HG02678 (cell line): ENCODE data around the gene RAPGEF4.
"Not testable (repeated sequence)": the region's sequence is repeated elsewhere in the genome, so short reads cannot be mapped to it uniquely, and the experiment has no call there.

Source experiments
- ATAC-seq: cut with Tn5 transposase; IDR thresholded peaks from one replicate; pipeline ENCODE4 v1.9.1; 2021; ENCODE audit warnings: mild to moderate bottlenecking, moderate library complexity; ENCODE audit not compliant: unreplicated experiment

RAPGEF4 gene

DNA sequence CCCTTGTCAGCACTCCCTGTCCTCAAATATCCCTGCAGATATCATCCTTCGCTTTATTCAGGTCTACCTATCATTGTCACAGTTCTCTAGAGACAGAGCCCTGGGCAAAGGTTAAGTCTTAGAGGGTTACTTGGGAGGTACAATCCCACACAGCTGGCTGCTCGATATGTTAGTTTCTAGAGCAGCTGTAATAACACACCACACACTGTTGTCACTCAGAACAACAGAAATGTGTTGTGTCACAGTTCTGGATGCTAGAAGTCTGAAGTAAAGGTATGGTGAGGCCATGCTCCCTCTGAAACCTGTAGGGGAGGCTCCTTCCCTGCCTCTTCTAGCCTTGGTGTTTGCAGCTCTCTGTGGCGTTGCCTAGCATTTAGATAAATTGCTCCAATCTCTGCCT is 9.9 kb upstream of the RAPGEF4 start:
- ATAC-seq, result no peak

DNA sequence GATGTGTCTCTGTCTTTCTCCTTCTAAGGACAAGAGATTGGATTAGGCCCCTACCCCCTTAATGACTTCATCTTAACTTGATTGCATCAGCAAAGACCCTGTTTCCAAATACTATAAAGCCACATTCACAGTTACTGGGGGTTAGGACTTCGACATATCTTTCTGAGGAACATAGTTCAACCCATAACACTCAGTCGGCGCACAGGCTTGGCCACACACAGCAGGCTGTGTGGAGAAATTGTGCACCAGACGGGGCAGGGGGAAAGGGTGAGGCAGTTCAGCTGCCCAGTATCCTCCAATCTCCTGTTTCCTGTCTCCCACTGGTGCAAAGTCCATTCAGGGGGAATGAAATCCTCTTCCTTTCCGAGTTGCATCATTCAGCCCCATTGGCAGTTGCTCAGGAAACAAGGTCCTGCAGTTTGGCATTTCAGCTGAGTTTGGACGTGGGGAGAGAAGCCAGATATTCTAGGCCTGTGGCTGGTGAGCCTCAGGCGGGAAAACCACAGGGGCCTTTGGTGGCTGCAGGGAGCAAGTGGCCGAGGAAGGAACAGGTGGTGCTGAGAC is 9.4 kb upstream of the RAPGEF4 start:
- no peak for ATAC-seq

DNA sequence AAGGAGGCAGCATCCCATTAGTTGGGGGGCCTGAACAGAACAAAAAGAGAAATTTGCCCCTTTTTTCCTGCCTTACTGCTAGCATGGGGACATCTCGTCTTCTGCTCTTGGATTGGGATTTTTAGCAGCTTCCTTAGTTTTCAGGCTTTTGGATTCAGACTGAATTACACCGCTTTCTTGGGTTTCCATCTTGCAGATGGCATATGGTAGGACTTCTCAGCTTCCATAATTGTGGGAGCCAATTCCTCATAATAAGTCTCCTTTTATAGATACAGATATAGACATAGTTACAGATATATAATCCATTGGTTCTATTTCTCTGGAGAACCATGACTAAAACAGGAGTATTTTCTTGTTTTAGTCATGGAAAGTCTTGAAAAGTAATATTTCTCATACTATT is 5.2 kb upstream of the RAPGEF4 start:
- ATAC-seq, result no peak

DNA sequence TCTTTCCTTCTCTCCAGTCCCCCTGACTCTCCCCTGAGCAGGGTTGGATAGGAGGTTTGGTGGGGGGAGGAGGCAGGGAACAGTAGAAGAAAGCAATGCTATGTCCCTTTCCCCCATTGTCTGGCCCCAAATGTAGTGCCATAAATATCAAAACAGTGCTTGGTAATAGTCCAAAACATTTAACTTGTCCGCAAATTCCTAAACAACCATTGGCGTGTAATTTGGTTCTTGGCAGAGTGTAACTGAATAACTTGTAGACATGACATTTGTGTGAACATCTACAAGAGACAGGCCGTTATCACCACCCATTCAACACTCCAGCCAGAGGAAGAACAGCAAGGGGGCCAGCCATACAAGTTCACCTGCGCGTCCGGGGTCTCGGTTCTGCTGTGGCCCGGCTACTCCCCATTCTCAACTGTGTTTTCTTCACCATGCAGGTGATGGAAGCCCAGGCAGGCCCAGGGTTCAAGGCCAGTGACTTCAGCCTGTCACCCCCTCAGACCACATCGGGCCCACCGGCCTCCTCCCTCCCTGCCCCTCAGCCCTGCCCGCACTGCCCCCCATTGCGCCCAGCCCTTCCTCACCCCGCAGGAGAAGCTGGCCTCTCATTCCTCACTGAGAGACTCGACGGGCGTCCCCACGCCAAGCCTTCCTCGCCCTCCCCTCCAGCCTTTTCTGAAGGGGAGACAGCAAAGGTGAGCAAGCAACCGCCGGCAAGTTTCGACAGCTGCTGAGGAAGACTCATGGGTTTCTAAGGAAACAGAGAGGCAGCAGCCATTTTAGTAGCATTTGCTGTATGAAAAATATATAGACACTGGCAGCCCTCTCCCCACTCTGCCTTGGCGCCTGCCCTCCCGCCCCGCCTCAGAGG is 699 bp upstream of the RAPGEF4 start:
- ATAC-seq, result no peak

DNA sequence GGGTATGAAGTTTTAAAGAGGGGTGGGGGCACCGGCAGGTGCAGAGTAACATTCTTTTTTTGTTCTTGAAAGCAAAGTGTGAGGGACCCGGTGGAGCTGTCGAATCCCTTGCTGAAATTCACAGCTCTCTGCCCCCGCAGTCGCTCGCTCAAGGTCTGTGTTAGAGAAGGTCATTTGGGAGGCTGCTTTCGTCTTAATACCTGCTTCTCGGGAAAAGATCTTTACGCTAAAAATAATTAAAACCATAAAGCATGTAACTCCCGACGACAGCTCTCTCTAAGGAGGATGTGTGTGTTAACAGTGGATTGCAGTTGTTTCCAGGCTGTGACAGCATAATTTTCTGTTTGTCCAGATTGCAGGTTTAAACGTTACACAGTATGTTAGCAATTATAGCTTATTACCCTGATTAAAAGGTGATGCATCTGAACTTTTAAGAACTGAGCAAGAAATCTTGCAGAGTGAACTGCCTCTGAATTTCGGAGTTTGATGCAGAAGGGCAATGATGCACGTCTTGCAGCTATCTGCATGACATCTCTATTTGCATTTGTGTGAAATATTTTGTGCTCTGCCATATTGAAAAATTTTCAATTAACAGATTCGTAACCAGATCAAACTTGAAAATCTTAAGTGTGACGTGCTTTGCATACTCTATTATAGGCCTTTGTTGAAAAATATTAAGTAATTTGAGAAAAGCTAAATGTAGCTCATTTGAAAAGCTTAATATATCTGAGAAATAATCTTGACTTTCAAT is 954 bp downstream of the RAPGEF4 start:
- ATAC-seq, result no peak

DNA sequence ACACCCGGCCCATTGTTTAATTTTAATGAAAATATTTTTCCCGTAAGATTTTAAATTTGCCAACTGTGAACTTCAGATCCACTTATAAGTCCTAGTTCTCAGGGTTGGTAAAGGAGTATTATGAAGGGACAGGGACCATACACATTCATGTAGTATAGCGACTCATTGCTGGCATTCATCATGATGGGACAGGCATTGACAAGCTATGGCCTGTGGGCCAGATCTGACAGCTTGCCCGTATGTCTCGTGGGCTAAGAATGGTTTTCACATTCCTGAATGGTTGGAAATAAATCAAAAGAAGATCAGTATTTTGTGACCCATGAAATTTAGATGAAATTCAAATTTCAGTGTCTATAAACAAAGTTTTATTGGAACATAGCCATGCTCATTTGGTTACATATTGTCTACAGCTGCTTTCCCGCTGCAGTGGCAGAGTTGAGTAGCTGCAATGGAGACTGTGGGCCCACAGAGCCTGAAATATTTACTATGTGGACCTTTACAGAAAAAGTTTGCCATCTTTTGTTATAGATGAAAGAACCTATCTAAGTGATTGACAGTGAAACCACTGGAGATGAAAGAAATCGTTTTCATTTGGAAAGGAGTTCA is 4.1 kb downstream of the RAPGEF4 start:
- no peak for ATAC-seq

DNA sequence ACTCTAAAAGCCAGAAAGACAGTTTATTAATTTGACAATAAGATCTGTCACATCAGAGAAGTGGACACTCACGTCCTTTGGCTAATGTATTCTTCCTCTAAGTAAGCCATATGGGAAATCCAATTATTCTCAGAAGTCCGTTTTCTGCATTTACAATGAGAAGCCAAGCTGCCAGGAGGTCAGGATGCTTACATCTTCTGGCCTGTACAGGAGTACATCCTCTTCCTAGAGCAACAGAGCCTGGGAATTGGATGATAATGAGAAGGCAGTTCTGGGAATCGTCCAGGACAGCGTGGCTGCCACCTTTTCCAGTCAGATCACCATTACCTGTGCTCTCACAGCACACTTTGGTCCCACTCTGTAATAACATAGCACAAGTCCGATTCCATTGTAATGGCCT is 5.2 kb downstream of the RAPGEF4 start:
- no peak for ATAC-seq

DNA sequence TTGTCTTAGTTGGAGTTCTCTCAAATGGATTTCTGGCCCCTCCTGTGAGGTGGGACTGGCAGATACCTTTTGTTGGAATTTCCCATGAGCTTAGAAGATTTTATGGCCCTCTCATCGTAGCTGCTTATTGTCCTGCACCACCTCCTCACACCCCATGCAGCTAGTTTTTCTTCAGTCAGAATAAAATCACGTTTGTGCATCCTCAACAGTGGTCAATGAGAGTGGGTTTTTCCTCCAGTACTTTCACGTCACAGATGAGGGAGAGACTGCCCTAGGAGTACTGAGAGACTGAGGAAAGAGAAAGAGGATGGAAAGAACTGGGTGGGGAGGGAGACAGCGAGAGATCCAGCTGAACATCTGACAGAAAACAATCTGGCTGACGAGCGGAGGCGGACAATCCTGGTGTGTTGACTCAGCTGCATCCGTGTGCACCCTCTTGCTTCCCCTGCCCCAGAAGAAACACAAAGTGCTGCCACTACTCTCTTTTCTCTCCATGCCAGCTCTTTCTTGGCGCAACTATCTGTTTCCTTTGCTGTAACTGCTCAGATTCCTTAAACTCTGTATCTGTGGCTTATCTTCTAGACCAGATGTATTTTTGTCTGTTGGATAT is 7.4 kb downstream of the RAPGEF4 start:
- no peak for ATAC-seq

DNA sequence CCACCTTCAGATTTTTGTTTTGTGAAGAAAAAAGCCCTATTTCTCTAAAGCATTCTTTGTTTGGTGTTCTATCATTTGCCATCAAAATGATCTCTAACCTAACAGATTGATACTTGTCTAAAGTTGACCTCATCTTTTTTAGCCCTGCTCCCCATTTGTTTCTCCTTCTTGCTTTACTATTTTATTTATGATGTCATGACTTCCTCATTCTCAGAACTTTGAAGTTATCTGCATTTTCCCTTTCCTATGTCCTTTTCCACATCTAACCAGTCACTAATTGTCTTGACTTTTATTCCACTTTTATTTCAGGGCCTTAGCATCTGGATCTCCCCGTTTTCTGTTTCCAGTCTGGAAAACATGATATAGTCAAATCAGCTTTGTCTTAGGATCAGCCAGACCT is 8.3 kb downstream of the RAPGEF4 start:
- ATAC-seq, result no peak

DNA sequence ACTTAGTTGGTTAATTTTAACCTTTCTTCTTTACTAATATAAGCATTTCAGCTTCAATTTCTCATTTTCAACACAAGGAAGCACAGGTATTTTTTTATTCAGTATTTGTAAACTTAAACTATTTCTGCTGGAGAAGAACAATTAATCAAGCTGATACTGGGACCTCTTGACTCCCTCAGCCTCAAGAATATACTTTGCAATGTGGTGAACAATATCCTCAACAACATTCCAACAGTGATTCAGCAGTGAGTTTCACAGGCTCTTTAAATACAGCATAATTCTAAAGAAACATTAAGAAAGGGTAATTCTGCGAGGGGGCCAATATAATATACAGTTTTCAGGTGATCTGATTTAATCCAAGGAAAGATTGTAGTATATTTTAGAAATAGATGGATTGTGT is 10.0 kb downstream of the RAPGEF4 start:
- ATAC-seq, result no peak

DNA sequence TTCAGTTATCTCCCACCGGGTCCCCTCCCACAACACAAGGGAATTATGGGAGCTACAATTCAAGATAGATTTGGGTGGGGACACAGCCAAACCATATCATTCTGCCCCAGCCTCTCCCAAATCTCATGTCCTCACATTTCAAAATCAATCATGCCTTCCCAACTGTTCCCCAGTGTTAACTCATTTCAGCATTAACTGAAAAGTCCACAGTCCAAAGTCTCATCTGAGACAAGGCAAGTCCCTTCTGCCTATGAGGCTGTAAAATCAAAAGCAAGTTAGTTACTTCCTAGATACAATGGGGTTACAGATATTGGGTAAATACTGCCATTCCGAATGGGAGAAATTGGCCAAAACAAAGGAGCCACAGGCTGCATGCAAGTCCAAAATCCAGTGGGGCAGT is 12.9 kb downstream of the RAPGEF4 start:
- not testable (repeated sequence) for ATAC-seq

DNA sequence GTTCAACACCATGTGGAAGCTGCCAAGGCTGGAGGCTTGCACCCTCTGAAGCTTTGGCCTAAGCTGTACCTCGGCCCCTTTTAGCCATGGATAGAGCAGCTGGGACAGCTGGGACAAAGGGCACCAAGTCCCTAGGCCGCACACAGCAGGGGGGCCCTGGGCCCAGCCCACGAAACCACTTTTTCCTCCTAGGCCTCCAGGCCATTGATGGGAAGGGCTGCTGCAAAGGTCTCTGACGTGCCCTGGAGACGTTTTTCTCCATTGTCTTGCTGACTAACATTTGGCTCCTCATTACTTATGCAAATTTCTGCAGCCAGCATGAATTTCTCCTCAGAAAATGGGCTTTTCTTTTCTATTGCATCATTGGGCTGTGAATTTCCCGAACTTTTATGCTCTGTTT is 13.7 kb downstream of the RAPGEF4 start:
- ATAC-seq, result no peak

DNA sequence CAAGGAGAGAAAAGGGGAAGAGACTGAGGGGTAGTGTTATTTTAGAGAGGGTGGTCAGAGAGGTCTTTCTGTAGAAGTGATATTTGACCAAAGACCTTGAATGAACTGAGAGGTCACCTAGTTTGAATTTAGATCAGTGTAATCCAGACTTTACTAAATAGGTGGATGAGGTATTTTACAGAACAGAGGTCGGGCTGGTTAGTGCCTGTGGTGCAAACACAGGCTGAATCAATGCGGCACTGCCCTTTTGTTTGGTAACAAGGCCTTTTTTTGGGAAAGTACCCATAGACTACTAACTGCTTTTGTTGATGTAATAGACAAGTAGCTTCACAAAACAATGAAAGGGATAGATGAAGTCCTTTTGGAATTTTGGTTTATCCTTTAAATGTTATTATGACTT is 15.9 kb downstream of the RAPGEF4 start:
- no peak for ATAC-seq

DNA sequence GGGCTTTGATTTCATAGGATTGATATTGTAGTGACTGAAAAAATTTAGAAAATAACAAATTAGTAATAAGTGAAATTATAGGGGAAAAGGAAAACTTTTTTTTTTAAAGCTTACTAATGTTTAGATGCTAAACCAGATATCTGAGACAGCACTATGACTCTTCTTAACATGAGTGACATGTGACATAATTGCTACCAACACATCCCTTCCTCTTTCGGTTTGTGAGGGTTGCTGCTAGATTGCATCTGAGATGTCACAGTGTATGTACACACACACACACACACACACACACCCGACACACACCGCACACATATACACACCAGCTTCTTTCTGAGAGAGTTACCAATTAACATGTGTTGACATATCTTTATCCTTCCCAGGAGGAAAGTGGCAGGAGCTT is 18.0 kb downstream of the RAPGEF4 start:
- no peak for ATAC-seq

DNA sequence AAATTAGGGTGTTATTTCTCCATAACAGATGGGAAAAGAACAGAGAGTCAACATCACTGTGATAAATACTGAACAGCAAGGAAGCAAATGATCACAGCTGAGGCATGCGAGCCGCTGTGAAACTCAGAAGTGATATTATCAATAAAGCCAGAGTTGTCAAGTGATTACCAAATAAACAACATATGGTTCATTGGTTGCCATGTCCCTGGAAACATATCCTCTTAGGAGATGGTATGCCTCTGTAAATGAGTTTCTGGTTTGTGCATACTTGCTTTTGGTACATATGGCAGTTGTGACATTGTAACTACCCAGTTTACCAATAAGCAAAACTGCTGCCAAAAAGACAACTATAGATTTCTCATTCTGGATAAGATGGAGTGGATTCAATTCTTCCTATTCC is 23.8 kb downstream of the RAPGEF4 start:
- no peak for ATAC-seq

DNA sequence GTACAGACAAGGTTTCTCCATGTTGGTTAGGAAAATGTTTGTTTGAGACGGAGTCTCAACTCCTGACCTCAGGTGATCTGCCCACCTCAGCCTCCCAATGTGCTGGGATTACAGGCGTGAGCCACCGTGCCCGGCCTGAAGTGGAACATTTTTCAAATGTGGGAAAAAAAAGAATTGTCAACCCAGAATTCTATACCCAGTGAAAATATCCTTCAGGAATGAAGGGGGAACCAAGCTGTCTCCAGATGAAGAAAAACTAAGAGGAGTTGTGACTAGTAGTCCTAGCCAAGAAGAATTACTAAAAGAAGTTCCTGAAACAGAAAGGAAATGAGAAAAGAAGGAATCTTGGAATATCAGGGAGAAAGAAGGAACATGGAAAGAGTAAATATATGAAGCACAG is 25.7 kb downstream of the RAPGEF4 start:
- ATAC-seq, result no peak

DNA sequence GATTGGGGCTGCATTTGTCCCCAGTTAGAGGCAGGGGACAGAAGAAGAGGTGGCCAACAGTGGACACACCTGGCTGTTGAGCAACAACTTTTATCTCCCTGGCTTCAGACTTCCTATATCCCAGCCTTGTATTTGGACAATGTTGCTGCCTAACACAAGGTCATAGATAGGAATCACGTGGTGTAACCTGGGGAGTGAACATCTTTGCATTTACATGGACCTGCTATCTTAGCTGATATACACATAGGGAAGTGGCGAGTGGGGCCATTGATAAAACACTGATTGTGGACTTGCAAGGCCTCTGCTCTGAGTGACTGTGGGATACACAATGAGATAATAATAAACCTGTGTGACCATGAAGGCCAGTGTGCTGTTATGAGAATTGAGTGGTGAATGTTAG is 26.9 kb downstream of the RAPGEF4 start:
- ATAC-seq, result no peak

DNA sequence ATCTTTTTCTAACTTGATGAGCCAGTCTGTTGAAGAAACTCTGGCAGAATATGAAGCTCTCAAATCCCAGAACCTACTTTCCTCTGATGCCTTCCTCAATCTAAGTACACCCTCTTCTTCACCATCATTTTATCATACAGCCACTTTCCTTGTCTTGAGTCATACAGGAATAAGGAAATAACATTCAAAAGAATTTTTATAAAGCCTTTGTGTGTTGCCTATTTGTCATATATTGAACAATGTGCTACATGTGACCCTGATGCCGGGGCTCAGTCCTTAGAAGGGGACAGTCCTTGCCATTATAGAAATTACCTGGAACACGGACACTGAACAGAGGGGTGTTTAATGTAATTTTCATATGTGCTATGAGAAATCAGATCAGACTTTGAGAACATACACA is 27.4 kb downstream of the RAPGEF4 start:
- no peak for ATAC-seq

DNA sequence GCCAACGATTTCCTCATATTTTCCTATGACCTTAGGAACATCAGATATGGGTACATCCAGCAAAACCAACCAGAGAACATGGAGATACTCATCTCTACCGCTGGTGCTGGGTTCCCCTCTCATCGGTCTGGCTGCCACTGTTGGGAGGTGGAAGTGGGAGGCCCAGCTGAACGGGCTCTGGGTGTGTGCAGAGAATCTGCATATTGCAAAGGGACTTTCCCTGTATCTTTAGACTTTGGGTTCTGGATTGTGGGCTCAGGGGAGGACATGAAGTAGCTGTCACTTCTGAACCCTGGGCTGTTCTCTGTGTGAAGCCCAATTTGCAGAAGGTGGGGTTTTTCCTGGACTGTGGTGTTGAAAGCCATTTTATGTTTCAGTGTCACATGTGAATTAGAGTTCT is 30.0 kb downstream of the RAPGEF4 start:
- ATAC-seq, result no peak

DNA sequence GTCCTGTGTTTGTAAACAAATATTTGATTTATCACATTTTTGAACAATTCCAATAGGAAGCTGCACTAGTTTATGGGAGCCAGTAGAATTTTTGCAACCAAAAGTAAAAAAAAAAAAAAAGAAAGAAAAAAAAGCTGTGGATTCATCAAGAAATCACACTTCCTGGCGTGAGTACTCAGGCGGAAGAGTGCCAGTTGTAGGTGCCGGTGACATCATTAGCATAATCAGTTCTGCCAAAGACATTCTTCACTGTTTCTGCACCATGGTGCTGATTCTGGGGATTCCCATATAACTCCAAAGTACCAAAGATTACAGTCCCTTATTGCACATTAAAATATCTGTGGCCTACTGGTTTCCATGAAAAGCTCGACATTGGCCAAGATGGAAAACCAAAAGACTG is 32.8 kb downstream of the RAPGEF4 start:
- no peak for ATAC-seq

DNA sequence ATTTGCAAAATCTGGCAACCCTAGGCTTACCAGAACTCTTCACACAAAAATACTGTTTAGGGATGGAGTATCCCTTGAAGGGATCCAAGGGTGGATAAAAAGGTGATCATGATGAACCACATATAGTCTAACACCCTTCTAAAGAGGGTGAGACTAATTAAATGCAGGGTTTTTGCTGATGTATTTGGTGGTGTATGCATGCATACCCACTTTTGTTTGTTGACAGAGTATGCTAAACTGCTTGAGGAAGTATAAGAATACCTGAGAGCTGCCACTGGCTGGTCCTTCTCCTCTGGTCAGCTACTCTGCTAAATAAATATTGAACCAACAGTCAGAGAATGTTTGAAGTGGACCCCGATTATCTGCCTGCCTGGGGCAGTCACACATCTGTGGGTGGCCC is 34.2 kb downstream of the RAPGEF4 start:
- no peak for ATAC-seq
